ENCODE data around the gene PARL.

DNA sequence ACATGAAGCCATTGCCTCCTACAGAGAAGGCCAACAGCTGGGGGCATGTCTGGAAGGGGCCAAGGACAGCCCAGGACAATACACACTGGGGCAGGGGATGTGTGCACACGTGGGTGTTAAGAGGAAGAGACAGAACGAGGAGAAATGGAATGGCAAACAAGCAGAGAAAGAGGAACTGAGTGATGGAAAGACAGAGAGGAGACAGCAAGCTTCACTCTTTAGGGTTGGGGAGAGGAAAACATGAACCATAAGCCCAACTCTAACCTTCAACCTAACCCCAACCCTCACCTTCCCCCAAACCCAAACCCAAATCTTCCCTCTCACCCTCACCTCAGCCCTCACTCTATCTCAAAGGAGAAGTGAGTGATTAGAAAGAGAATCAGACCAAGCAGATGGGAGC lies 11.9 kb upstream of the PARL start:
- TF ChIP-seq CTCF (conservative IDR thresholded peaks at IDR 0.05; ENCODE audit: low read depth, low read length) (no peak), EZH2 (IDR thresholded peaks at IDR 0.05; ENCODE audit: low read length, unreplicated experiment) (no peak)
